HG02623 (cell line): Measurements from ENCODE around the gene UNC13D.
"Not testable (repeated sequence)": the region's sequence is repeated elsewhere in the genome, so short reads cannot be mapped to it uniquely, and the experiment has no call there.

ENCODE experiments used
- ATAC-seq: cut with Tn5 transposase; IDR thresholded peaks from one replicate; pipeline ENCODE4 v1.9.1; 2021; ENCODE audit warnings: moderate library complexity; ENCODE audit not compliant: unreplicated experiment

UNC13D gene

GRCh38 chr17:75875182-75875939 is 31.2 kb upstream of the UNC13D start:
- no peak for ATAC-seq

DNA sequence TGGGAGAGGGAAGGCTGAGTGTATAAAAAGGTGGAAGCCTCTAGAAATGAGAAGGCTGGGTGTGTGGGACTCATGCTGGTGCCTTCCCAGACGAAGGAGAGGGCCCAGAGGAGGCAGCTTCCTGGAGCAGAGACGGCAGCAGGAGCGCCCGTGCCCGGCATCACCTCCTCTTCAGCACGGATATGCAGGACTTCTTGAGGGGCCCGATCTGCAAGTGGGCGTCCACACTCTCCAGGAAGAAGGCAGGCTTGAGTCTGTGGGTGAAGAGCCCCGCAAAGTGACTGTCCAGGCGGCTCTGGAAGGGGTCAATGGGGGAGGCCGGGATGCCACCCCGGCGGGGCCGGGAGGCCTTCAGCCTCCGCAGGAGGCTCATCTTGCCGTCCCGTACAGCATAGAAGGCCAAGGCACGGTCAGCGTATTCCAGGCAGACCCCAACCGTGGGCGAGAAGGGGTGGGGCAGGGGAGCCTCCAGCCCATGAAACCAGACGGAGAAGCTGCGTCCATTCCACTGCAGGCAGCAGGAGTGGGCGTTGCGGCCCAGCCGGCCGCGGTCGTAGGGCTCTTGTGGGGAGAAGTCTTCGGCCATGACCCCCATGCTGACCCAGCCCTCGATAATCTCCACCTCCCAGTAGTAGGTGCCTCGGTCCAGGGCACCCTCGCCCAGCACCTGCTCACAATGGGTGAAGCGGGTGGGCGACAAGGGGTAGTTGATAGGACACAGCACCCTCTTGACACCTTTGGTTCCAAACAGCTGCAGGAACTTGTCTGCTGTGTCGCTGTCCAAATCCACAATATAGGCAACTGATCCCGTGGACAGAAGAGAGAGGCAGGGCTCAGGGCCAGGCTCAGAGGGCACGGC is 30.3 kb upstream of the UNC13D start:
- ATAC-seq: no peak

DNA sequence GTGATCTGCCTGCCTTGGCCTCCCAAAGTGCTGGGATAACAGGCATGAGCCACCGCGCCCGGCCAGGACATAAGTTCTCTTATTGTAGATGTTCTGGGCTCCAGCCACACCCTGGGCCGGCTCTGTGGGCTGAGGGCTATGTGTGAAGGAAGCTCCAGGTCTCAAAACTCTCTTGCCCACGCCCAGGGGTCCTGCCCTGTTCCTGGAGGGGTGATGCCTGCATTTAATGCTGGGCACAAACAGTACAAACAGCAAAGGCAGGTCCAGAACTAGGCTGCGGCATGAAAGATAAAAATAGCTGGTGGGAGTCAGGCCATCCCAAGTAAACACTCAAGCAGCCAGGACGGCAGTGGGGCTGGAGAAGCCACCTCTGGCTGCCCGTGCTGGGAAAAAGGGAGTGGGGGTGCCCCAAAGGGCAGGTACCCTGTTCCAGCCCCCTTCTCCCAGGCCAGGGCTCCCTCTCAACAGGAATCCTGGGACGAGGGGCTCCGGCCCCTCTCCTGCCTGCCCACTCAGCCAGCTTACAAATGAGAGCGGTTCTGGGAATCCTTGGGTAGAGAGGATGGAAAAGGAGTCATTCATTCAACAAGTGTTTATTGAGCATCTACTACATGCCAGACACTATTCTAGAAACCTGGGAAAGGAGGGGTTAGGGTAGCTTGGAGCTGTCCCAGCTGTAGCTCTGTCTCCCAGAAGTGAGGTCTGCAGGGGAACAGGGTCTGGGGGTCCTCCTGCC is 29.6 kb upstream of the UNC13D start:
- ATAC-seq: no peak

- no peak for ATAC-seq
These were observed 28.5 kb upstream of the UNC13D start for GRCh38 chr17:75872434-75873351.

GRCh38 chr17:75870228-75870627 is 26.0 kb upstream of the UNC13D start:
- not testable (repeated sequence) for ATAC-seq

GRCh38 chr17:75869282-75870141 is 25.3 kb upstream of the UNC13D start:
- ATAC-seq: no peak

- not testable (repeated sequence) for ATAC-seq
These were observed 24.6 kb upstream of the UNC13D start for GRCh38 chr17:75868730-75869281.

DNA sequence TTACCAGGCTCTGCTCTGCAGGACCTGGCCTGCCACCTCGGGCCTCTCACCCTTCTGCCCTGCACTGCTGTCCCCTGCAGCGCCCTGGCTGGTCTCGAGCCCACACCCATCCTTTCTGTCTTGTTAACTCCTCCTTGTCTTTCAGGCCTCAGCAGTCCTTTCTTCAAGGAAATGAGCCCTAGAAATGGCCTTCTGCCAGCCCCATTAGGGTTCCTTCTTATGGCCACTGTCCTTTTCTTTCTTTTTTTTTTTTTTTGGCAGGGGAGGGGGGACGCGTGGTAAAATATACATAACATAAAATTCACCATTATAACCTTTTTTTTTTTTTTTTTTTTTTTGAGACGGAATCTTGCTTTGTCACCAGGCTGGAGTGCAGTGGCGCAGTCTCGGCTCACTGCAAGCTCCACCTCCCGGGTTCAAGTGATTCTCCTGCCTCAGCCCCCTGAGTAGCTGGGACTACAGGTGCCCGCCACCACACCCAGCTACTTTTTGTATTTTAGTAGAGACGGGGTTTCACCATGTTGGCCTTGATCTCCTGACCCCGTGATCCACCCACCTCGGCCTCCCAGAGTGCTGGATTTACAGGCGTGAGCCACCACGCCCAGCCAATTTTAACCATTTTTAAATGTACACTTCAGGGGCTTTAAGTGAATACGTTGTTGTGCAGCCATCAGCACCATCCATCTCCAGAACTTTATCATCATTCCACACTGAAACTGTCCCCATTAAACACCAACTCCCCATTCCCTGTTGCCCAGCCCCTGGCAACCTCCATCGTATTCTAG is 21.4 kb upstream of the UNC13D start:
- not testable (repeated sequence) for ATAC-seq

- ATAC-seq: not testable (repeated sequence)
These were observed 20.7 kb upstream of the UNC13D start for GRCh38 chr17:75864887-75865286.

DNA sequence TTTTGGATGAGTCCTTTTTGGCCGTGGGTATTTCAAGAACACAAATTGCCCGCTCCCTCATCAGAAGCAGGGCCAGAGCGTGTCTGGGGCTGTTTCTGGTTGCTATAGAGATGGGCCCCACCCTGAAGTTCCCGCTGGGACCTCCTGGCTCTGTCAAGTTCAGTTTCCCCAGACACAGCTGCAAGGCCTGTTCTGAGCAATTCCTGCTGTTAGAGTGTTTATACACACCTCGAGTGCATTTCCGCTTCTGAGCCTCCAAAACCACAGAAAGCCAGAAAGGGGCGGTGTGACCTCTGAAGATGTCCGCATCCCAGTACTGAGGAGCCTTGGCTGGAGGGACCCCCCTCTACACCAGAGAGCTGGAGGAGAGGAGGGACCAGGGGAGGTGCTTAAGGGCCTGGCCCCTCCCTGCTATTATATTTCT is 20.3 kb upstream of the UNC13D start:
- ATAC-seq: peak; percentile 71

- no peak for ATAC-seq
These were observed 17.7 kb upstream of the UNC13D start for GRCh38 chr17:75861927-75862317.

- ATAC-seq: not testable (repeated sequence)
These were observed 15.2 kb upstream of the UNC13D start for GRCh38 chr17:75859358-75859757.

DNA sequence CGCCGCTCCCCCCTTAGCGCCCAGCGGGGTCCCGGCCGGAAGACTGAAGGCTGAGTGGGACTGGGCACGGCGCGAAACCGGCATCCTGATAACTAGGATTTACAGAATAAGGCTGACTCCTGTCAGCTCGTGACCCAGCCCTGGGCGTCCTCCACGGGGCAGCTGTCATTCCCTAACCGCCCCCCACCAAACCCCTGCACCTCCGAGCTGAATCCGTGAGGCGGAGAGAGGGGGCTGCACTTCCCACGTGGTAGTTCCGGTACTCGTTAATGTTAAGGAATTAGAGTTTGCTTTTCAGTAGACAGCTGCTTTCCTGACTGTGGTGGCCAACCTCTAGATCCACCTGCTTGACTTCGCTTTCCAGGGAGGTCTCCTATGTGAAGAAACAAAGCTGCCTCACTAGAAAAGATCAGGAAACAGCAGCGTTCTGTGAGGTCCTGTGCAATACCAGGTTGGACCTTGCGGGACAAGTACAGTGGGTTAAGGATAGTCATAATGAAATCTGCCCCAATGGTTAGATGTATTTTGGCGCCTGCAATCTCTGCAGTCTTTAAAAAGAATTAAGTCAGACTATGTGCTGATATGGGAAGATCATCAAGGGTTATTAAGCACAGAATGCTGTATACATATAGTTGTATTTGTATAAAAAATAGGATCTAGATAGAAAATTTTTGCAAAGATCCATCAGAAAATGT is 12.0 kb upstream of the UNC13D start:
- peak; percentile 17 for ATAC-seq

DNA sequence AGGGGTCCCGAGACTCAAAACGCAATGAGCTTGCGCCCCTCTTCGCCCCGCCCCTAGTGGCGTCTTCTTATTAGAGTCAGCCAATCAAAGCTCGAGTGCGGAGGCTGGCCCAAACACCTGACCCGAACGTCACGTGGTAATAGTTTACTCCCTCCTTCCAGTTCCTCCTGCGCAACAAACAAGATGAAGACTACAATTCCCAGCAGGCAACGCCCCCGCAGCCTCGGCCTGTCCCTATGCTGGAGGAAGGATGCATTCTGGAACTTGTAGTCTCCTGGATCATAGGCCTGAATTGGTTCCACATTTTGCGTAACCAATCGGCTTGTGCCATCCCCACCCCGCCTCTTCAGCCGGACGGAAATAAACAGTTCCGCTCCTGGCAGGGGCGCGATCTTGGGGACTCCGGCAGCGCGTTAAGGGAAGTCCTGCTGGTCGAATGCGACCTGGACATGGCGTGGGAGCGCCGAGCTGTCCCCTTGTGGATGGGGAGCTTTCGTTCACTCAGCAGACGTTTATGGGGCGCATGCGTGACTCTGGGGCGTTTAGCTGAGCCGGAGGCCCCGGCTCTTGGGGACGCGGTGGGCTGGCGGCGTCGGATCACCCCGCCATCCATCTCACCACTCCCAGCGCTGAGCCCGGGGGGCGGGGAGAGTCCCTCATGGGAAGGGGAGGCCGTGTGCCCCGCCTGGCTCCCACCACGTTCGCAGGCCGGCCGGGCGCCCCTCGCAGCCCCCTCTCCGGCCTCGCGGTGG is 11.3 kb upstream of the UNC13D start, which contains the start of gene WBP2:
Gene WBP2, minus strand, starts transcription at position 26 of the 752 bp plus-strand sequence. CDS start 38 bp downstream, outside the sequence.
- ATAC-seq: peak; percentile 87

DNA sequence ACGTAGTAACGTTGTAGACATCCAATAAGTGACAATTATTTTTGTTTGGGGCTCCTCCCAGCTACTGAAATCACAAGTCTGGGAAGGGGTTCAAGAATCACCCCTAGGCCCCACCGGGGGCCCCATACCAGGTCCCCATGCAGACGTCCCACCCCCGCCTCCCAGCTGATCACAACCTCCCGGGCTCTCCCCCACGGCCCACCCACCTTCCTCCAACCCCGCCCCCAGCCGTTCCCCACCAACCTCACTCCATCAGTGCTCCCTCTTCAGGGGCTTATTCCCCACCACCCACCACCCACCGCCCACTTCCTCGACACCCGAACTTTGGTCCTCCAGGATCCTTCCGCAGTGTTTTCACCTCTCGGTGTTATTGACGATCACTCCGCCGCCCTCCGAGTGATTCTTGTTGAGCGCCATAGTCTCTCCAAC is 10.7 kb upstream of the UNC13D start:
- ATAC-seq: no peak

DNA sequence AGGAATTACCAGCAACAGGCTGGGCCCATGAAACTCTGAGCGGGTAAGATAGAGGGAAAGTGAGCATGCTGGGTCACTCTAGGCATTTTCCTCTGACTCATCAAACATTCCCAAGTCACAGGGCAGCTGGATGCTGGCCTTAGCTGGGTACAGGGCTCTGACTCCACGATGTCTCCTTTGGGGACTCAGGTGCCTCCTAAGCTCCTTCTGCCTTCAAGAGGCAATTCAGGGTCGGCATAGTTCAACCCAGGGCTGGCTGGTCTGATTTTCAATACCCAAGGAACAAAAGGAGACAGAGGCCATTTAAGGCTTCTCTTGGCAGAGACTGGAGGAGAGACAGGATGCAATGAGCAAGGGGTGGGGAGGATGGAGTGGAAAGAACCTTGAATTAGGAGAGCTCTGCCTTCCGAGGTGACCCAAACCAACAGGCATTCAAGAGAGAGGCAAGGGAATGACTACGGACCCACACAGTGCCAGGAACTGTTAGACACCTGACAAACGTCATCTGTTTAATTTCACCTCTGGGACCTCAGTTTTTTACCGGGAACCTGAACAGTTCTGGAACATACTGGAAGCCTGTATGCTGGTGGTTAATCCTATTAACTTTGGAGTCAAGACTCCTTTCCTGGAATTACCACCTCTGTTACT is 10.0 kb upstream of the UNC13D start:
- ATAC-seq: no peak
